HEK293T (cell line): ENCODE measurements around the gene CYP1B1.

ENCODE experiments used
- BHLHE40 ChIP-seq: fragments of 450-650 bp; IDR thresholded peaks from 2 replicates; pipeline ENCODE4 v1.6.1; 2016; ENCODE audit warnings: mild to moderate bottlenecking, moderate library complexity, borderline replicate concordance
- ELF4 ChIP-seq: fragments of 450-650 bp; IDR thresholded peaks from 2 replicates; pipeline ENCODE4 v1.6.1; 2017; ENCODE audit warnings: antibody characterized with exemption
- FOXM1 ChIP-seq: fragments of 450-650 bp; IDR thresholded peaks from 2 replicates; pipeline ENCODE4 v1.6.1; 2017; ENCODE audit warnings: mild to moderate bottlenecking, borderline replicate concordance
- HDGF ChIP-seq: fragments of 450-650 bp; IDR thresholded peaks from 2 replicates; pipeline ENCODE4 v1.6.1; 2017; ENCODE audit warnings: antibody characterized with exemption, borderline replicate concordance
- NFRKB ChIP-seq: fragments of 450-650 bp; IDR thresholded peaks from 2 replicates; pipeline ENCODE4 v1.6.1; 2016; ENCODE audit warnings: mild to moderate bottlenecking, moderate library complexity
- SP1 ChIP-seq: fragments of 450-650 bp; IDR thresholded peaks from 2 replicates; pipeline ENCODE4 v1.6.1; 2017
- TARDBP ChIP-seq: fragments of 450-650 bp; IDR thresholded peaks from 2 replicates; pipeline ENCODE4 v1.6.1; 2016

DNA sequence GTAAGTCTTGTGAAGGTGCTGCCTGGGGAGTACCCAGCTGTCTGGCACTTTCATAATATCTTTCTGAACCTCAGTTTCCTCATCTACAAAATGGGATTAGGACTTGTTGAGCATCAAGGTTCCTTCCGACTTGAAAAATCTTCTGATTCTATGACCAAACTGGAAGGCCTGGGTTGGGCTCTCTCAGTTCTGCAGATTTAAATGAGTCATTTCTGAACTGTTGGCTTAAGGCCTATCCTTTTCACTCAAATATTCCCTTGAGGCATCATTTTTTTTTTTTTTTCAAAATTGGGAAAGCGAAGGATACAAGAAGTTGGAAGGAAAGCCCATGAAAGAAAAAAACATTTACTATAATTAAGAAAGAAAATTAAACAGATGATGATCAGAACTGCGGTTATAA lies 40.8 kb upstream of the CYP1B1 start:
- TF ChIP-seq ELF4 (no peak), HDGF (no peak), TARDBP (no peak), FOXM1 (no peak), NFRKB (no peak), BHLHE40 (no peak), SP1 (no peak)
